Measurements from ENCODE around the gene ERCC6L.
"Not testable (repeated sequence)": the region's sequence is repeated elsewhere in the genome, so short reads cannot be mapped to it uniquely, and the experiment has no call there.

Gene ERCC6L

GRCh38 chrX:72247206-72247942 is 8.5 kb upstream of the ERCC6L start:
- DNase-seq = no peak

GRCh38 chrX:72245461-72246089 is 6.7 kb upstream of the ERCC6L start:
- peak; percentile 31 for DNase-seq

GRCh38 chrX:72243472-72243871 is 4.6 kb upstream of the ERCC6L start:
- no peak for DNase-seq

GRCh38 chrX:72240976-72241375 is 2.1 kb upstream of the ERCC6L start:
- DNase-seq = no peak

- no peak for DNase-seq
Measured at GRCh38 chrX:72238183-72238582, 644 bp downstream of the ERCC6L start.

- DNase-seq = no peak
Measured at GRCh38 chrX:72236841-72237240, 2.0 kb downstream of the ERCC6L start.

GRCh38 chrX:72230290-72230689 is 8.5 kb downstream of the ERCC6L start:
- no peak for DNase-seq

- not testable (repeated sequence) for DNase-seq
Measured at GRCh38 chrX:72220375-72220774, 18.5 kb downstream of the ERCC6L start.

GRCh38 chrX:72216973-72217372 is 21.9 kb downstream of the ERCC6L start:
- DNase-seq = no peak

GRCh38 chrX:72208126-72208800 is 30.6 kb downstream of the ERCC6L start:
- no peak for DNase-seq

- no peak for DNase-seq
Measured at GRCh38 chrX:72207366-72207765, 31.5 kb downstream of the ERCC6L start.

- no peak for DNase-seq
Measured at GRCh38 chrX:72205706-72206105, 33.1 kb downstream of the ERCC6L start.

GRCh38 chrX:72203421-72203820 is 35.4 kb downstream of the ERCC6L start:
- DNase-seq = no peak

GRCh38 chrX:72202792-72203401 is 35.9 kb downstream of the ERCC6L start:
- no peak for DNase-seq

GRCh38 chrX:72201836-72202536 is 36.8 kb downstream of the ERCC6L start:
- DNase-seq = no peak

- no peak for DNase-seq
Measured at GRCh38 chrX:72182924-72183323, 55.9 kb downstream of the ERCC6L start.

- peak; percentile 95 for DNase-seq
Measured at GRCh38 chrX:72181178-72182125, 57.4 kb downstream of the ERCC6L start, which contains the start of gene PIN4. TSS of gene PIN4 (plus strand) at chrX:72181757. CDS start at chrX:72181786, 29 bp downstream.

- no peak for DNase-seq
Measured at GRCh38 chrX:72180539-72180938, 58.3 kb downstream of the ERCC6L start.

GRCh38 chrX:72176981-72177380 is 61.8 kb downstream of the ERCC6L start:
- DNase-seq = no peak

- not testable (repeated sequence) for DNase-seq
Measured at GRCh38 chrX:72176289-72176688, 62.5 kb downstream of the ERCC6L start.

GRCh38 chrX:72169008-72169728 is 69.7 kb downstream of the ERCC6L start:
- DNase-seq = no peak
